ENCODE measurements around the gene AGFG2.

AGFG2 gene

DNA sequence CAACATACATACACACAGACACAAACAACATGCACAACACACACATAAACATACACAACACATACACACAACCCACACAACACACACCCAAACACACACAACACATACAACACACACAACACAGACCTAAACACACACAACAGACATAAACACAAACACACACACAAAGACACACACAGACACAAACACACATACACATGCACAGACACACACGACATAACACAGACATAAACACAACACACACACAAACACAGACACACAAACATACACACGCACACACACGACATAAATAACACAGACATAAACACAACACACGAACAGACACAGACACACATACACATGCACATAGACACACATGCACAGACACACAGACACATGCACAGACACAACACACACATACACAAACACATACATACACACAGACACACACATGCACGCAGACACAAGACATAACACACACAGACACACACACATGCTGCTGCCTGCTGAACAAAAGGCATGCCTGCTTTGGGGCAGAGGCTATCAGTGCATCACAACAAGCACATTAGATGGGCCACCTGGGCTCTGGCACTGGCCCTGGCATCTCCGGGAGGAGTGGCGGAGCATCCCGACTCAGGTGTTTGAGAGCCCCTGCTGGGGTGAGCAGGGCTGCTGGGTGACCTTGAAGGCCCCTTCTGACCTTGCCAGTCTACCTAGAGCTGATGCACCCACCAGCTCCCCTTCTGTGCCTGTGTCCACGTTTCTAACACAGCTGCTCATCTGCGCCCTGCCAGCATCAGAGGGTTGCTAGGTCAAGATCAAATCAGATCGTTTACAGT lies 41.7 kb downstream of the AGFG2 start:
- Histone ChIP-seq H3K9ac (ENCODE audit: low read length) (no peak overlapping the region), H4K91ac (ENCODE audit: low read length) (no peak overlapping the region), H3K9me3 (ENCODE audit: control insufficient read depth, low read length) (no peaks in the 10 kb centered on the region), H3K23ac (ENCODE audit: low read length in 2 of 2) (no peak overlapping the region), H3K27ac (ENCODE audit: low read length, poor library complexity, severe bottlenecking) (no peak overlapping the region), H3K4me2 (ENCODE audit: low read length, poor library complexity, severe bottlenecking) (no peak overlapping the region), H3K36me3 (ENCODE audit: control insufficient read depth in 1 of 2, insufficient read depth in 2 of 2, low read depth in 1 of 2, low read length in 2 of 2) (peaks cover 63 to 74% of the 10 kb centered on the region in 2 experiments), H2BK5ac (ENCODE audit: low read depth, low read length, poor library complexity, severe bottlenecking) (no peak overlapping the region), H3K79me1 (replicated peaks; ENCODE audit: low read length, poor library complexity, severe bottlenecking) (peaks cover 35% of the 10 kb centered on the region), H3K4me1 (ENCODE audit: control insufficient read depth, insufficient read depth, low read depth, low read length) (peaks cover 31% of the 10 kb centered on the region), H2AK5ac (ENCODE audit: low read length, severe bottlenecking) (no peak overlapping the region), H2BK120ac (ENCODE audit: low read depth, low read length) (no peak overlapping the region), H3K18ac (ENCODE audit: low read depth in 1 of 2, low read length in 2 of 2) (no peak overlapping the region), H2AFZ (ENCODE audit: low read depth, low read length) (no peak overlapping the region), H2BK15ac (ENCODE audit: low read depth, poor library complexity, severe bottlenecking) (no peak overlapping the region), H2BK12ac (ENCODE audit: low read length in 2 of 2) (no peak overlapping the region), H3K4me3 (ENCODE audit: insufficient read depth in 1 of 2, low read depth in 1 of 2, low read length in 2 of 2) (no peak overlapping the region), H3K14ac (ENCODE audit: low read length in 2 of 2) (no peak overlapping the region), H3K4ac (ENCODE audit: low read depth in 1 of 2, low read length in 2 of 2) (no peak overlapping the region), H3K27me3 (ENCODE audit: control insufficient read depth in 1 of 2, insufficient read depth in 1 of 2, low read length in 2 of 2) (no peaks in the 10 kb centered on the region), H4K8ac (ENCODE audit: low read length) (peak overlapping the region; percentile 61)
- DNase-seq, result no peak
- WGBS, result 95% methylated on average over 11 of the region's 11 CpGs

DNA sequence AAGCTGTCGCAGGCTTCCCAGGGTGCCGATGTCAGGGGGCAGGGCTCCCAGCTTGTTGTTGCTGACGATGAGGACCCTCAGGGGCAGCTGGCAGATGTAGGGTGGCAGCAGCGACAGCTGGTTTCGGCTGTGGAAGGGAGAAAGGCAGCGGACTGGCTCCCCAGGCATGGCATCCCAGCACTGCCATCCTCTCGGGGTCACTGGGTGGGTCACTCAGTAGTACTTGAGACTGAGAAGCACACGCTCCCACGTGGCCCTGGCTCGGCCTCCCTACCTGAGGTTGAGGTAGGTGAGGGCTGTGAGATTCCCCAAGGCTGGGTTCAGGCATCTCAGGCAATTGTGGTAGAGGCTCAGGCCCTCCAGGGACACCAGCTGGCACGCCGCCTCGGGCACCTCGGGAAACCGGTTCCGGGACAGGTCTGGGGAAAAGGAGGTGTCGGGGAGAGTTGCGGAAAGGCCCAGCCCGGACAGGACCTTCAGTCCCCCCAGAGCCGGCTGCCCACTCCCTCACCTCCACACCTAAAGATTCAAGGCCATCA lies 43.1 kb downstream of the AGFG2 start:
- no peak overlapping the region for H3K9ac ChIP-seq (ENCODE audit: low read length)

DNA sequence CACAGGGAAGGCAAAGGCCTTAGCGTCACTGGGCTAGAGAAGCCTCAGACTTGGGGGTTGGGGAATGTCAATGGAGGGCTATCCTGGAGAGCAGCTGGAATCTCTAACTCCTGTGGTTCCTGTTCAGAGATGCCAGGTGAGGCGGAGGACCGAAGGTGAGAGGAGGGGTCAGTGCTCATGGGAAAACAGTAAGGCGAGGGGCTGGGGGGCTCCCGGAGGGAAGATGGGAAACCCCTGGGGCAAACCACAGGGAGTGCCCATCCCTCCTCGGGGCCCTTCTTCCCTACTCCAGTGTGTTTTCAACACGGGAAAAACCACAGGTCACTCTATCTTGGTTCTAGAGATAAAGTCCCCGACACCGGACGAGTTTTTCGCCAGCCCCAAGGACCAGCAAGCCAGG lies 43.6 kb downstream of the AGFG2 start:
- 80% methylated on average over 11 of the region's 11 CpGs for WGBS
- no peak overlapping the region for H2AK5ac ChIP-seq (ENCODE audit: low read length, severe bottlenecking)

More for the DNA sequence above, 43.1 kb downstream of the AGFG2 start:
- 94% methylated on average over 14 of the region's 20 CpGs for WGBS
- peaks cover 29% of the 10 kb centered on the region for H3K4me1 ChIP-seq (ENCODE audit: control insufficient read depth, insufficient read depth, low read depth, low read length)
- H2AK5ac ChIP-seq (ENCODE audit: low read length, severe bottlenecking), result no peak overlapping the region
- H2BK12ac ChIP-seq (ENCODE audit: low read length in 2 of 2), result peak overlapping the region; percentile 7 to 65
- H3K9me3 ChIP-seq (ENCODE audit: control insufficient read depth, low read length), result no peaks in the 10 kb centered on the region
- H4K8ac ChIP-seq (ENCODE audit: low read length), result peak overlapping the region; percentile 74
- H2BK120ac ChIP-seq (ENCODE audit: low read depth, low read length), result no peak overlapping the region
- peaks cover 34% of the 10 kb centered on the region for H3K79me1 ChIP-seq (replicated peaks; ENCODE audit: low read length, poor library complexity, severe bottlenecking)
- no peak overlapping the region for H3K27ac ChIP-seq (ENCODE audit: low read length, poor library complexity, severe bottlenecking)
- H2AFZ ChIP-seq (ENCODE audit: low read depth, low read length), result no peak overlapping the region
- H3K14ac ChIP-seq (ENCODE audit: low read length in 2 of 2), result peak overlapping the region in 1 of 2 experiments; percentile 14
- peak overlapping the region; percentile 26 for H2BK15ac ChIP-seq (ENCODE audit: low read depth, poor library complexity, severe bottlenecking)
- no peak overlapping the region for H2BK5ac ChIP-seq (ENCODE audit: low read depth, low read length, poor library complexity, severe bottlenecking)
- no peak overlapping the region for H3K4me3 ChIP-seq (ENCODE audit: insufficient read depth in 1 of 2, low read depth in 1 of 2, low read length in 2 of 2)
- no peaks in the 10 kb centered on the region for H3K27me3 ChIP-seq (ENCODE audit: control insufficient read depth in 1 of 2, insufficient read depth in 1 of 2, low read length in 2 of 2)
- DNase-seq, result no peak
- no peak overlapping the region for H4K91ac ChIP-seq (ENCODE audit: low read length)
- H3K4ac ChIP-seq (ENCODE audit: low read depth in 1 of 2, low read length in 2 of 2), result peak overlapping the region; percentile 34 to 42
- H3K4me2 ChIP-seq (ENCODE audit: low read length, poor library complexity, severe bottlenecking), result no peak overlapping the region
- H3K18ac ChIP-seq (ENCODE audit: low read depth in 1 of 2, low read length in 2 of 2), result peak overlapping the region; percentile 13 to 38
- peak overlapping the region in 1 of 2 experiments; percentile 16 for H3K23ac ChIP-seq (ENCODE audit: low read length in 2 of 2)
- H3K36me3 ChIP-seq (ENCODE audit: control insufficient read depth in 1 of 2, insufficient read depth in 2 of 2, low read depth in 1 of 2, low read length in 2 of 2), result peaks cover 52 to 60% of the 10 kb centered on the region in 2 experiments

More for the DNA sequence above, 43.6 kb downstream of the AGFG2 start:
- H3K9ac ChIP-seq (ENCODE audit: low read length), result peak overlapping the region; percentile 65
- no peaks in the 10 kb centered on the region for H3K9me3 ChIP-seq (ENCODE audit: control insufficient read depth, low read length)
- H2BK5ac ChIP-seq (ENCODE audit: low read depth, low read length, poor library complexity, severe bottlenecking), result no peak overlapping the region
- H2BK12ac ChIP-seq (ENCODE audit: low read length in 2 of 2), result peak overlapping the region; percentile 7 to 65
- no peak overlapping the region for H3K23ac ChIP-seq (ENCODE audit: low read length in 2 of 2)
- H2BK120ac ChIP-seq (ENCODE audit: low read depth, low read length), result peak overlapping the region; percentile 69
- no peak for DNase-seq
- peaks cover 31% of the 10 kb centered on the region for H3K79me1 ChIP-seq (replicated peaks; ENCODE audit: low read length, poor library complexity, severe bottlenecking)
- peak overlapping the region; percentile 74 for H4K91ac ChIP-seq (ENCODE audit: low read length)
- H3K4me2 ChIP-seq (ENCODE audit: low read length, poor library complexity, severe bottlenecking), result no peak overlapping the region
- peak overlapping the region; percentile 75 to 76 for H3K4ac ChIP-seq (ENCODE audit: low read depth in 1 of 2, low read length in 2 of 2)
- no peaks in the 10 kb centered on the region for H3K27me3 ChIP-seq (ENCODE audit: control insufficient read depth in 1 of 2, insufficient read depth in 1 of 2, low read length in 2 of 2)
- H3K36me3 ChIP-seq (ENCODE audit: control insufficient read depth in 1 of 2, insufficient read depth in 2 of 2, low read depth in 1 of 2, low read length in 2 of 2), result peaks cover 48 to 54% of the 10 kb centered on the region in 2 experiments
- no peak overlapping the region for H2AFZ ChIP-seq (ENCODE audit: low read depth, low read length)
- H3K18ac ChIP-seq (ENCODE audit: low read depth in 1 of 2, low read length in 2 of 2), result peak overlapping the region; percentile 13 to 17
- peaks cover 29% of the 10 kb centered on the region for H3K4me1 ChIP-seq (ENCODE audit: control insufficient read depth, insufficient read depth, low read depth, low read length)
- peak overlapping the region; percentile 49 for H2BK15ac ChIP-seq (ENCODE audit: low read depth, poor library complexity, severe bottlenecking)
- peak overlapping the region; percentile 74 for H4K8ac ChIP-seq (ENCODE audit: low read length)
- H3K14ac ChIP-seq (ENCODE audit: low read length in 2 of 2), result peak overlapping the region in 1 of 2 experiments; percentile 14
- H3K27ac ChIP-seq (ENCODE audit: low read length, poor library complexity, severe bottlenecking), result peak overlapping the region; percentile 96
- H3K4me3 ChIP-seq (ENCODE audit: insufficient read depth in 1 of 2, low read depth in 1 of 2, low read length in 2 of 2), result no peak overlapping the region
